HepG2 (cell line): ENCODE results near the gene DCAF6. TPM values are rescaled to one million over a fixed set of nuclear protein-coding genes. Genes with fewer than 3 reads are reported as not detected.

Source experiments
- ATAC-seq: fragments of 200-7000 bp; cut with Tn5 transposase; 3 replicates; pipeline ENCODE4 v1.9.1; 2020; ENCODE audit warnings: mild to moderate bottlenecking, moderate library complexity
- BruUV-seq: library from RNA; stranded (reverse); fragments of 400-500 nt; replicated peaks from 2 replicates; lab custom pipeline; 2021; lab: Mats Ljungman, UMichigan
- CTCF ChIA-PET: fragments of 300-600 bp; formaldehyde crosslinking; extraction: SDS; loops from one replicate; lab custom pipeline; 2021; ENCODE audit warnings: low total read pairs, inconsistent platforms, low intra/inter-chr PET ratio; lab: Yijun Ruan, JAX
- POLR2A ChIA-PET: fragments of 350-600 bp; sonication (Branson Sonifier 250); formaldehyde crosslinking; loops from one replicate; lab custom pipeline; 2020; ENCODE audit warnings: antibody characterized with exemption, inconsistent platforms; lab: Yijun Ruan, JAX
- DNase-seq: peaks from one replicate; pipeline ENCODE4 v3.0.0-alpha.2; 2015; ENCODE audit warnings: low spot score
- FAIRE-seq: peaks from 3 replicates; lab custom pipeline; 2011; peaks lifted over from hg19 to GRCh38; lab: Jason Lieb, UNC
- H2AFZ ChIP-seq: one replicate; pipeline ENCODE4 v1.6.1; 2011; ENCODE audit warnings: low read length, inconsistent platforms
- H3K27ac ChIP-seq: fragments of 300-600 bp; 3 replicates; pipeline ENCODE4 v1.8.0; 2011; ENCODE audit warnings: mixed run types, mild to moderate bottlenecking, mixed read lengths, low read length, inconsistent platforms; ENCODE audit not compliant: insufficient read depth; ENCODE audit errors: extremely low read length
- H3K27me3 ChIP-seq, 2 experiments: fragments of 200-600 bp in 1 of 2; 2 replicates in 1 of 2; 3 replicates in 1 of 2; pipeline versions ENCODE4 v1.6.0 to v1.8.0; 2011; ENCODE audit warnings: low read length in 2 of 2, mild to moderate bottlenecking in 2 of 2, moderate library complexity in 2 of 2, inconsistent platforms in 1 of 2; ENCODE audit not compliant: insufficient read depth in 2 of 2, control insufficient read depth in 1 of 2
- H3K36me3 ChIP-seq, 2 experiments: fragments of 200-600 bp in 1 of 2; replicated peaks in 1 of 2; 2 replicates in 1 of 2; 3 replicates in 1 of 2; pipeline versions ENCODE4 v1.5.1 to v1.8.0; 2011; ENCODE audit warnings: low read length in 2 of 2, inconsistent platforms in 1 of 2; ENCODE audit not compliant: insufficient read depth in 2 of 2, control insufficient read depth in 1 of 2
- H3K4me1 ChIP-seq: 2 replicates; pipeline ENCODE4 v1.5.1; 2012; ENCODE audit warnings: low read length, inconsistent platforms; ENCODE audit not compliant: insufficient read depth
- H3K4me2 ChIP-seq: 2 replicates; pipeline ENCODE4 v1.6.0; 2011; ENCODE audit warnings: low read depth, low read length, inconsistent platforms
- H3K4me3 ChIP-seq, 3 experiments: fragments of 200-600 bp in 1 of 3; sonication (generic), shearing (Covaris generic) in 1 of 3; replicated peaks in 1 of 3; 2 replicates each; pipeline ENCODE4 v1.5.1; 2011 to 2016; ENCODE audit warnings: low read length in 3 of 3, inconsistent platforms in 2 of 3, low read depth in 2 of 3, mild to moderate bottlenecking in 2 of 3, control low read depth in 1 of 3, mixed read lengths in 1 of 3; ENCODE audit not compliant: insufficient read depth in 1 of 3
- H3K79me2 ChIP-seq: one replicate; pipeline ENCODE4 v1.6.1; 2011; ENCODE audit warnings: low read length, inconsistent platforms; ENCODE audit not compliant: insufficient read depth
- H3K9ac ChIP-seq: 2 replicates; pipeline ENCODE4 v1.6.0; 2011; ENCODE audit warnings: mild to moderate bottlenecking, low read depth, low read length, inconsistent platforms; ENCODE audit not compliant: insufficient read depth
- H3K9me3 ChIP-seq: 2 replicates; pipeline ENCODE4 v1.5.1; 2012; ENCODE audit warnings: mild to moderate bottlenecking, low read length
- H4K20me1 ChIP-seq: 2 replicates; pipeline ENCODE4 v1.6.0; 2011; ENCODE audit warnings: inconsistent platforms, mild to moderate bottlenecking, low read length, moderate library complexity; ENCODE audit not compliant: insufficient read depth
- ATF7 ChIP-seq, 2 experiments: fragments of 450-650 bp in 1 of 2; sonication (generic) in 1 of 2; formaldehyde crosslinking in 1 of 2; IDR thresholded peaks; 2 replicates each; pipeline versions ENCODE4 v1.4.0 to v1.6.1; 2016 to 2020; ENCODE audit warnings: antibody characterized with exemption in 1 of 2, mild to moderate bottlenecking in 1 of 2, missing genetic modification reagents in 1 of 2
- MAZ ChIP-seq, 2 experiments: sonication (generic) in 1 of 2; formaldehyde crosslinking in 1 of 2; IDR thresholded peaks; 2 replicates each; pipeline versions ENCODE4 v1.5.0 to v1.6.1; 2012 to 2020; ENCODE audit warnings: low read depth in 2 of 2, mild to moderate bottlenecking in 2 of 2, borderline replicate concordance in 1 of 2, improper control_type of control experiment in 1 of 2, low read length in 1 of 2, missing genetic modification reagents in 1 of 2, moderate library complexity in 1 of 2
- PCBP1 ChIP-seq: fragments of 200-400 bp; formaldehyde crosslinking; IDR thresholded peaks from 2 replicates; pipeline ENCODE4 v1.6.1; 2017; ENCODE audit warnings: mild to moderate bottlenecking, low read depth, low read length, borderline replicate concordance
- ZFP62 ChIP-seq: sonication (generic); formaldehyde crosslinking; IDR thresholded peaks from 2 replicates; pipeline ENCODE4 v1.4.0; 2020; ENCODE audit warnings: missing genetic modification reagents
- ZNF816 ChIP-seq: sonication (generic); formaldehyde crosslinking; IDR thresholded peaks from 2 replicates; pipeline ENCODE4 v1.8.0; 2022; ENCODE audit warnings: missing genetic modification reagents, mild to moderate bottlenecking, borderline replicate concordance
- WGBS: methylation state at CpG from one replicate; pipeline ENCODE4 v1.1.6; 2017; ENCODE audit warnings: low lambda C conversion rate; 5-methylcytosine and 5-hydroxymethylcytosine counted together
- in situ Hi-C: cut with HindIII; loops from 2 replicates; pipeline ENCODE4 v1.10.0; 2017; ENCODE audit warnings: low pct_unique_long_range_greater_than_20kb; ENCODE audit not compliant: extremely low pct_ligation_motif_present
- intact Hi-C: fragments of 100-400 bp; cut with micrococcal nuclease; formaldehyde crosslinking; loops from one replicate; pipeline ENCODE4 v1.10.0; 2022; ENCODE audit not compliant: unreplicated experiment
- polyA plus RNA-seq, 8 experiments: library from polyadenylated mRNA; depleted of rRNA in 3 of 8; stranded (reverse) in 7 of 8; unstranded in 1 of 8; fragments of >200 nt; fragmentation: Illumina TruSeq in 4 of 8; extraction: Trizol in 4 of 8; gene quantifications; 2 replicates each; pipeline versions ENCODE4 v1.2.1 to v1.2.3, GENCODE V29; 2011 to 2016; ENCODE audit warnings: low read depth in 4 of 8, missing spikeins in 1 of 8, mixed read lengths in 1 of 8; ENCODE audit not compliant: insufficient read depth in 1 of 8
- total RNA-seq, 5 experiments: library from RNA; depleted of rRNA; stranded (reverse); fragments of >200 nt; fragmentation: Illumina TruSeq; extraction: Trizol; gene quantifications; 2 replicates each; pipeline ENCODE4 v1.2.3, GENCODE V29; 2016; ENCODE audit warnings: low read depth in 1 of 5
- TF ChIP-seq, protein P1 (sequence below): sonication (generic); formaldehyde crosslinking; IDR thresholded peaks from 2 replicates; pipeline ENCODE4 v1.4.0; 2020; ENCODE audit warnings: mild to moderate bottlenecking, missing genetic modification reagents
- TF ChIP-seq, protein P2 (sequence below): sonication (generic); formaldehyde crosslinking; IDR thresholded peaks from 2 replicates; pipeline ENCODE4 v1.8.1; 2023; ENCODE audit warnings: mild to moderate bottlenecking, missing genetic modification reagents
- TF ChIP-seq, protein P3 (sequence below): IDR thresholded peaks from 2 replicates; pipeline ENCODE4 v1.6.1; 2012; ENCODE audit warnings: low read length, improper control_type of control experiment

DCAF6 gene
- total and polyA plus RNA-seq, 2 of the 13 experiments (the other 11 are each of a cell fraction or from before 2014, with no cell fraction given) = 24.7 to 33.7 TPM

DNA sequence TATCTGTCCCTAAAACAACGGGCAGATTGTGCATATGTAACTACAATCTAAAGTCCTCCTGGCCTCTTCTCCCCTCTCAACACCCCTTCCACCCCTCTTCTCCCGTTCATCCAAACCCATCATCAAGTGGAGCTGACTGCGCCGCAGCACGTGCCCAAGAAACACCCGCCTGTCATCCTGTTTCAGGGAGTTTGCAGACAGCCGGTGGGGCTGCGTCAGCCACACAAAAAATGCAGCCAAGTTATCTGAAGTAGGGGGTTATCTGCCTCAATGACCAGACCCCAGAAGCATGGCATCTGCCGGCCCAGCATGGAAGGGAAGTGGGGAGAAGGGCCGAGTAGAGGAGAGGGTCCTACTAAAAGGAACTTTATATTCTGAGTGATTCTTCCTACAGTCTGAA is 151.2 kb downstream of the DCAF6 start:
- no peak for TF ChIP-seq PCBP1
- no peak for TF ChIP-seq ZFP62
- TF ChIP-seq, protein P1, sequence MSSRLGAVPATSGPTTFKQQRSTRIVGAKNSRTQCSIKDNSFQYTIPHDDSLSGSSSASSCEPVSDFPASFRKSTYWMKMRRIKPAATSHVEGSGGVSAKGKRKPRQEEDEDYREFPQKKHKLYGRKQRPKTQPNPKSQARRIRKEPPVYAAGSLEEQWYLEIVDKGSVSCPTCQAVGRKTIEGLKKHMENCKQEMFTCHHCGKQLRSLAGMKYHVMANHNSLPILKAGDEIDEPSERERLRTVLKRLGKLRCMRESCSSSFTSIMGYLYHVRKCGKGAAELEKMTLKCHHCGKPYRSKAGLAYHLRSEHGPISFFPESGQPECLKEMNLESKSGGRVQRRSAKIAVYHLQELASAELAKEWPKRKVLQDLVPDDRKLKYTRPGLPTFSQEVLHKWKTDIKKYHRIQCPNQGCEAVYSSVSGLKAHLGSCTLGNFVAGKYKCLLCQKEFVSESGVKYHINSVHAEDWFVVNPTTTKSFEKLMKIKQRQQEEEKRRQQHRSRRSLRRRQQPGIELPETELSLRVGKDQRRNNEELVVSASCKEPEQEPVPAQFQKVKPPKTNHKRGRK = no peak
- TF ChIP-seq, protein P2, sequence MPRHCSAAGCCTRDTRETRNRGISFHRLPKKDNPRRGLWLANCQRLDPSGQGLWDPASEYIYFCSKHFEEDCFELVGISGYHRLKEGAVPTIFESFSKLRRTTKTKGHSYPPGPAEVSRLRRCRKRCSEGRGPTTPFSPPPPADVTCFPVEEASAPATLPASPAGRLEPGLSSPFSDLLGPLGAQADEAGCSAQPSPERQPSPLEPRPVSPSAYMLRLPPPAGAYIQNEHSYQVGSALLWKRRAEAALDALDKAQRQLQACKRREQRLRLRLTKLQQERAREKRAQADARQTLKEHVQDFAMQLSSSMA = no peak
- no peak for TF ChIP-seq MAZ (IDR thresholded peaks at IDR 0.05; ENCODE audit: borderline replicate concordance, low read depth, low read length)
- TF ChIP-seq MAZ (CRISPR knock-in tag; IDR thresholded peaks at IDR 0.05; ENCODE audit: low read depth) = no peak
- TF ChIP-seq, protein P3, sequence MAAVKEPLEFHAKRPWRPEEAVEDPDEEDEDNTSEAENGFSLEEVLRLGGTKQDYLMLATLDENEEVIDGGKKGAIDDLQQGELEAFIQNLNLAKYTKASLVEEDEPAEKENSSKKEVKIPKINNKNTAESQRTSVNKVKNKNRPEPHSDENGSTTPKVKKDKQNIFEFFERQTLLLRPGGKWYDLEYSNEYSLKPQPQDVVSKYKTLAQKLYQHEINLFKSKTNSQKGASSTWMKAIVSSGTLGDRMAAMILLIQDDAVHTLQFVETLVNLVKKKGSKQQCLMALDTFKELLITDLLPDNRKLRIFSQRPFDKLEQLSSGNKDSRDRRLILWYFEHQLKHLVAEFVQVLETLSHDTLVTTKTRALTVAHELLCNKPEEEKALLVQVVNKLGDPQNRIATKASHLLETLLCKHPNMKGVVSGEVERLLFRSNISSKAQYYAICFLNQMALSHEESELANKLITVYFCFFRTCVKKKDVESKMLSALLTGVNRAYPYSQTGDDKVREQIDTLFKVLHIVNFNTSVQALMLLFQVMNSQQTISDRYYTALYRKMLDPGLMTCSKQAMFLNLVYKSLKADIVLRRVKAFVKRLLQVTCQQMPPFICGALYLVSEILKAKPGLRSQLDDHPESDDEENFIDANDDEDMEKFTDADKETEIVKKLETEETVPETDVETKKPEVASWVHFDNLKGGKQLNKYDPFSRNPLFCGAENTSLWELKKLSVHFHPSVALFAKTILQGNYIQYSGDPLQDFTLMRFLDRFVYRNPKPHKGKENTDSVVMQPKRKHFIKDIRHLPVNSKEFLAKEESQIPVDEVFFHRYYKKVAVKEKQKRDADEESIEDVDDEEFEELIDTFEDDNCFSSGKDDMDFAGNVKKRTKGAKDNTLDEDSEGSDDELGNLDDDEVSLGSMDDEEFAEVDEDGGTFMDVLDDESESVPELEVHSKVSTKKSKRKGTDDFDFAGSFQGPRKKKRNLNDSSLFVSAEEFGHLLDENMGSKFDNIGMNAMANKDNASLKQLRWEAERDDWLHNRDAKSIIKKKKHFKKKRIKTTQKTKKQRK = no peak
- TF ChIP-seq ATF7 (IDR thresholded peaks at IDR 0.05) = no peak
- no peak for TF ChIP-seq ATF7 (CRISPR knock-in tag; IDR thresholded peaks at IDR 0.05)
- no peak for TF ChIP-seq ZNF816 (CRISPR knock-in tag)
- ChIA-PET POLR2A (no interaction called here), CTCF (no interaction called here)
- Histone ChIP-seq H3K27ac (no peak overlapping the region), H3K27me3 (no peaks in the 10 kb centered on the region), H3K9ac (no peak overlapping the region), H4K20me1 (no peaks in the 10 kb centered on the region), H3K79me2 (no peaks in the 10 kb centered on the region), H3K36me3 (no peaks in the 10 kb centered on the region), H3K4me3 (no peak overlapping the region), H3K4me1 (no peaks in the 10 kb centered on the region), H2AFZ (no peak overlapping the region), H3K4me2 (no peak overlapping the region), H3K9me3 (no peaks in the 10 kb centered on the region)
- intact Hi-C loops = no loop called here
- BruUV-seq = no TSS peak
- ATAC-seq (no peak), DNase-seq (no peak), FAIRE-seq (no peak)
- WGBS = 77% methylated on average over 10 of the region's 10 CpGs
- in situ Hi-C loops = no loop called here
